AG09319 (cell line): ENCODE measurements around the gene B3GALT4.

Source experiments
- DNase-seq: peaks from one replicate; pipeline ENCODE4 v3.0.0-alpha.2; 2010; ENCODE audit warnings: low read depth; ENCODE audit errors: extremely low read depth
- TF ChIP-seq, protein P1 (sequence below): IDR thresholded peaks from 2 replicates; pipeline ENCODE4 v1.5.1; 2011; ENCODE audit warnings: low read depth, mild to moderate bottlenecking, inconsistent platforms, low read length, moderate library complexity

B3GALT4 gene

DNA sequence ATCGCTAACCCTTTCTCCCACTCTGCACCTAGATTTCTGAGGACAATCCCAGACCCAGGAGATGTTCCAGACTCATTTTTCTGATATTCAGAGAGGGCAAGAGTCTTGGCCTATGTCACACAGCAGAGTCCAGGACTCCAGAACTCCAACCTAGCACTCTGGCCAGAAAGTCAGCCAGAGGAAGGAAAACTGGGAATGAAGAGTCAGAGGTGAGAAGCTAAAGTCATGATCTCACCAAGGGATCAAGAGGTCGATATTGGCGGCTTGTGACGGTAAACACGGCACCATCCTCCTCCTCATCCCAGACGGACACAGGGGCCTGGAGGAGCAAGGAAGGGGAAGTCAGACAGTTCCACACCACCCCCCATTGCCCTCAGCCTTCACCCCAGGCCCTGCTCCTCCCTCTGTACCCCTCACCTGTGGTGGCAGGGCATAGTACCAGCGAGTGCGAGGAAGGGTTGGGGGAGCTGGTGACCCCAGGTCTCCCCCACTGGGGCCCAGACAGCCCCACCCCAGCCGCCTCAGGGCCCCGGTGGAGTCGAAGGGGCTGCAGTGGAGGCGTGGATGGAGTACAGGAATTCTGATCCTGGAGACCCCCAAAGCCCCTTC lies 20.0 kb downstream of the B3GALT4 start:
- TF ChIP-seq, protein P1, sequence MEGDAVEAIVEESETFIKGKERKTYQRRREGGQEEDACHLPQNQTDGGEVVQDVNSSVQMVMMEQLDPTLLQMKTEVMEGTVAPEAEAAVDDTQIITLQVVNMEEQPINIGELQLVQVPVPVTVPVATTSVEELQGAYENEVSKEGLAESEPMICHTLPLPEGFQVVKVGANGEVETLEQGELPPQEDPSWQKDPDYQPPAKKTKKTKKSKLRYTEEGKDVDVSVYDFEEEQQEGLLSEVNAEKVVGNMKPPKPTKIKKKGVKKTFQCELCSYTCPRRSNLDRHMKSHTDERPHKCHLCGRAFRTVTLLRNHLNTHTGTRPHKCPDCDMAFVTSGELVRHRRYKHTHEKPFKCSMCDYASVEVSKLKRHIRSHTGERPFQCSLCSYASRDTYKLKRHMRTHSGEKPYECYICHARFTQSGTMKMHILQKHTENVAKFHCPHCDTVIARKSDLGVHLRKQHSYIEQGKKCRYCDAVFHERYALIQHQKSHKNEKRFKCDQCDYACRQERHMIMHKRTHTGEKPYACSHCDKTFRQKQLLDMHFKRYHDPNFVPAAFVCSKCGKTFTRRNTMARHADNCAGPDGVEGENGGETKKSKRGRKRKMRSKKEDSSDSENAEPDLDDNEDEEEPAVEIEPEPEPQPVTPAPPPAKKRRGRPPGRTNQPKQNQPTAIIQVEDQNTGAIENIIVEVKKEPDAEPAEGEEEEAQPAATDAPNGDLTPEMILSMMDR = no peak

DNA sequence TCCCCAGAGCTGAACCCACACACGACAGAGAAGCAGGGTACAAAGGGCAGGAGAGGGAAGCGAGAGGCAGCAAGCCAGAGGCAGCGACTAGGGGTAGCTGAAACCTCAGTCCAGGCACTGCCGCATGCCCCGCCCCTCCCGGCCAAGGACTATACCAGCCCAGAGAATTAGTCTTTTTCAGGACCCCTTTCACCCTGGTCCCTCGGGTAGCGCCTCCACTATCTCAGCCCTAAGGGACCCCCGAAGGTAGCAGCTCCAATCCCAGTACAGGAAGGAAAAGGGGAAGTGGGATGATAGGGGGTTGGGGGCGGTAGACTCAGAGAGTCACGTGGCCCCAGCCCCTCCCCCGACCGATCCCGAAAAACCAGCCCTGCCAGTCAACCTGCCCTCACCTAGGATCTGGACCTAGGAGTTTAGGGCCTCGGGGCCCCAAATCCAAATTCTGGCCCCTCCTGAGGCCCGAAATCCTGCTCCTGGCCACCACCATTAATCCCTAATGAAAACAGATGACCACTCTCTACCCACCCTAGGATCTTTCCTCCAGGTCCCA lies 20.6 kb downstream of the B3GALT4 start:
- TF ChIP-seq, protein P1 = no peak
- DNase-seq = no peak

More for the DNA sequence above, 20.0 kb downstream of the B3GALT4 start:
- DNase-seq = no peak

DNA sequence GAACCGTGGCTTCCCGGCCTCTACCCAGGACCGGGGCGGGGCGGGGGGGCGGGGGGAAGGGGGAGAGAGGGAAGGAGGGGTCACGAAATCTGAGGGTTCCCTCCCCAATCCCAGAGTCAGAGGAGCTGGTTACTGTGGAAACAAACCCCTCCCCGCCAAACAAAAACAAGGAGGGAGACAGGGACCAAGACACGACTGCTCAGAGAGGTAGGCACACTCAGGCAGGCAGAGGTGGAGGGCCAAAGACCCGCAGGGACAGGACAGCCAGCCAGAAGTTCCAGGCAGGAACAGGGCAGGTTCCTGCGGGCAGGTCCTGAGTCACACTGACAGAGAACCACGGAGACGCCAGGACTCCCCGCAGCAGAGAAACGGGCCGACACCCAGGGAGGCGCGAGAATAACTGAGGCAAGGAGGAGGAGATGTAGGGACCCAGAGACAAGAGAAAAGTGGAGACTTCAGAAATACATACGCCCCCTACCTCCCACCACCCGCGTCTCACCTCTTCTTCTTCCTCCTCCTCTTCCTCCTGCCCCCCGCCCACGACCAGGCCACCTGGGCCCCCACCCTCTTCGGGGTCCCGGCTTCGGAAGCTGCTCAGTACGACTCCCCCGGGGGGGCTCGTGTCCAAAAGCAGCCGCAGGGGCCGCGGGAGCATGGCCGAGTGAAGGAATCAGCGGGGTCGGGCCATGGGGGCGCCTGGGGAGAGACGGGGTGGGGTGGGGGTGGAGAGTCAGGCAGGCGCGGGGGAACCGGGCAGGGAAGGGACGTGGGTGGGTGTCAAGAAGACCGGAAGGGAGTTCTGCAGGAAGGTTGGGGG lies 21.2 kb downstream of the B3GALT4 start:
- TF ChIP-seq, protein P1 = no peak

DNA sequence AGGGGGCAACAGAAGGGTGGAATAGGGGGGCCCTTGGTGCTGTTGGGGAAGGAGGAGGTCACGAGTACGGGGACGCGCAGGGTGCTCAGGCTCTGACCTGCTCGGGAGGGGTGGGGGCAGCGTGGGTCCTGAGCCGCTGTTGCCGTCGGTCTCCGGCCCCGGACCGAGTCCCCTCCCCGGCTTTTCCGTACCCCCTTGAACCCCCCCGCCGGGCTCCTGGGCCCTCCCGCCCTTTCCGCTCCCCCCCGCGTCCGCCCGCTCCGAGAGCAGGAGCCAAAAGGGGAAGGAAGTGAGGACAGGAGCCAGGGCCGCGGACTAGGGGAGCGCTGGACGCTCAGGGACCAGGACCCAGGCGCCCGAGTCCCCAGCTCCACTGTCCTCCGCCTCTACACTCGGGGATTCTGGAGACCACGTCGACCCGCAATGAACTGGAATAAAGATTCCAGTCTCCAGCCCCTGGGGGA lies 21.9 kb downstream of the B3GALT4 start, which contains the start of gene RGL2:
TSS of gene RGL2 (minus strand) at position 170 of the 464 bp plus-strand sequence. CDS start 332 bp downstream, outside the sequence.
- no peak for DNase-seq
- TF ChIP-seq, protein P1 = no peak

More for the DNA sequence above, 21.2 kb downstream of the B3GALT4 start:
- DNase-seq = no peak

DNA sequence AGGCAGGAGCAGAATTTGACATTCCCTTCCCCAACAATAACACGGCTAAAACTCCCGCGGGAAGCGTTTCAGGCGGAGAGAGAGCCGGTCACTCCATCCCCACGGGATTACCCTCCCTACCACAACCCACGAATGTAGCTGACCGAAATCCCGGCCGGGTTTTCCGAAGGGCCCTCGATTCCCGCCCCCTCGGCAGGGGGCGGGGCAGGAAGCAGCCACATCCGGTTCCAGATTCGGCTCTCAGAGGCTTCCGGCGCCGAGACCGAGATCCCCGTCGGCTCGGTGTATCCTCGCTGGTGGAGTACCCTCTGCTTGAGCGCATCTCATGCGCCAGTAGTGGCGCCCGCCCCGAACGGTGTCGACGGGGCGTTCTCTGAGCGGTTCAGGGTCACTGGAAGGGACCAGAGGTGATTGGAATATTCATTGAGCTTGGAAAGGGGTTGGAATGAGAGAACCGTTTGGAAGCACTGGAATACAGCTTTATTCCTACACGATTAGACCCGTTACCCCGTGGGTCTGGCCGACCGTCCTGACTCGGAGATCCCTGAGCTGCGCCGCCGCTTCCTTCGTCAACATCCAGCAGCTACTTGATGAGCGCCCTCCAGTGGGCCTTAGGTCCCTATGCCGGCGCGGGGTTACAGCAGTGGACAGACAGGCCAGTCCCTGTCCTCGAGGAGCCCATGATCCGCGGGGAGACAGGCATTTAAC lies 22.5 kb downstream of the B3GALT4 start:
- TF ChIP-seq, protein P1 = peak; percentile 86
- peak; percentile 75 for DNase-seq

DNA sequence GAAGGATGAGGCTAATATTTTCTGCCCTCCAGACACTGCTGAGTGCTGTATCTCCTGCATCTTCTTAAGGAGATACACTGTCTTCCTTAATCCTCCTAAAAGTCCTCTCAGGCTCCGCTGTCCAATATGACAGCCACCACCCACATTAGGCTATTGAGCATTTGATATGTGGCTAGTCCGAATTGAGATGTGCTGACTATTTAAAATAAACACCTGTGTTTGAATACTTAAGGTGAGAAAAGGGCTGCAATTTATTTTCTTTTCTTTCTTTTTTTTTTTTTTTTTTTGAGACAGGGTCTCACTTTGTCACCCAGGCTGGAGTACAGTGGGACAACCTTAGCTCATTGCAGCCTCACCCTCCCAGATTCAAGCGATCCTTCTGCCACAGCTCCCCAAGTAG lies 25.0 kb downstream of the B3GALT4 start:
- TF ChIP-seq, protein P1 = no peak
- DNase-seq = no peak
